Thoracic aorta (tissue), 2 donors: ENCODE results near the gene DNAH8. TPM values are rescaled to one million over a fixed set of nuclear protein-coding genes. Genes with fewer than 3 reads are reported as not detected.

Experiments
- ATAC-seq: fragments of 150-250 bp; one replicate; pipeline ENCODE4 v1.8.0; 2017; ENCODE audit warnings: low read depth; ENCODE audit not compliant: insufficient number of reproducible peaks, low FRiP score
- DNase-seq: peaks from one replicate; pipeline ENCODE4 v3.0.0-alpha.2; 2020; ENCODE audit warnings: low spot score
- H3K27ac ChIP-seq, 2 donors: fragments of 200-600 bp; sonication (generic); 1 replicate in 1 of 2; 2 replicates in 1 of 2; pipeline ENCODE4 v1.5.1; 2016; ENCODE audit warnings: mild to moderate bottlenecking in 2 of 2, moderate library complexity in 2 of 2
- H3K27me3 ChIP-seq: fragments of 200-600 bp; sonication (generic); replicated peaks from 2 replicates; pipeline ENCODE4 v1.6.0; 2016; ENCODE audit warnings: mild to moderate bottlenecking; ENCODE audit not compliant: insufficient read depth
- H3K36me3 ChIP-seq: fragments of 200-600 bp; sonication (generic); one replicate; pipeline ENCODE4 v1.5.1; 2016
- H3K4me1 ChIP-seq, 2 donors: fragments of 200-600 bp; sonication (generic); 1 replicate in 1 of 2; 2 replicates in 1 of 2; pipeline versions ENCODE4 v1.5.1 to v1.6.0; 2016; ENCODE audit warnings: low read depth in 2 of 2, mild to moderate bottlenecking in 1 of 2; ENCODE audit not compliant: control insufficient read depth in 1 of 2
- H3K4me3 ChIP-seq: fragments of 200-600 bp; sonication (generic); 2 replicates; pipeline ENCODE4 v1.5.1; 2016; ENCODE audit warnings: mild to moderate bottlenecking
- H3K9me3 ChIP-seq: fragments of 200-600 bp; sonication (generic); 2 replicates; pipeline ENCODE4 v1.5.1; 2016
- CTCF ChIP-seq: fragments of 200-600 bp; sonication (generic); IDR thresholded peaks from one replicate; pipeline ENCODE4 v1.5.1; 2019; ENCODE audit warnings: antibody characterized with exemption
- total RNA-seq, 2 donors: library from RNA; depleted of rRNA; stranded (reverse); fragments of >200 nt; gene quantifications; one replicate each; pipeline versions ENCODE4 v1.1.0 to v1.2.3, GENCODE V29; 2016

Gene DNAH8
- total RNA-seq, 2 donors from 2014 or later = 0.14 TPM; not detected in 1

DNA sequence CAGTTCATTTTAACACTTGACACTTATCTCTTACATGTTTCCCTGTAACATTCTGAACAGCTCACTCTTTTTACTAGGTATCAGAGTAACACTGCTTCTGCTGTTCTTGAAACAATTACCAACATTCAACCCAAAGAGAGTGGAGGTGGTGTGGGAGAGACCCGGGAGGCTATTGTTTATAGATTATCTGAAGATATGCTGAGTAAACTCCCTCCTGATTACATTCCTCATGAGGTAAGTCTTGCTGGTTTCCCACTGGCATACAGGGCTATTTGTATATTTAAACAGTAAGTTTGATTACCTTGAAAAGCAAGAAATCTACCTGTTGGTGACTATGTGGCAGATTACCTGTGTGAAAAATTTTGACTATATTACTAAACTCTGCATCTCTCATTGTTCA lies 293.6 kb downstream of the DNAH8 start:
- Histone ChIP-seq H3K4me3 (no peak overlapping the region), H3K9me3 (no peaks in the 10 kb centered on the region), H3K36me3 (no peaks in the 10 kb centered on the region), H3K27ac (no peak overlapping the region), H3K4me1 (no peaks in the 10 kb centered on the region), H3K27me3 (no peaks in the 10 kb centered on the region)
- DNase-seq (no peak), ATAC-seq (no peak)
- no peak for TF ChIP-seq CTCF

DNA sequence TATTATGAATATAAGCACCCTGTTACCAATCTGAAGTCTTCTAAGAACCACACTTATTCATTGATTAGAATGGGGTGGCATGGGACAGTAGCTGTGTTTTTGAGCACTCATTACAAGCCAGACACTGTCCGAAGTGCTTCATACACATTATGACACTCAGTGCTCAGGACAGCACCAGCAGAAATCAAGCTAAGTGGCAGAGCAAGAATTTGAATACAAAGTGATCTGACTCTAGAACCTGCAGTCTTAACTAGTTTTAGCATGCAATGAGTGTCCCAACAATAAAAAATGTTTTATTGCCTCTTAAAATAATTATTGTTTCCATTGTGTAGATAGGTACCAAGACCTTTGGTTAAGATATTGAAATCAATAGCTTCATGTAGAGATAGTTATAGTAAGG lies 294.4 kb downstream of the DNAH8 start:
- Histone ChIP-seq H3K27me3 (no peaks in the 10 kb centered on the region), H3K4me3 (no peak overlapping the region), H3K4me1 (no peaks in the 10 kb centered on the region), H3K27ac (no peak overlapping the region), H3K9me3 (no peaks in the 10 kb centered on the region), H3K36me3 (no peaks in the 10 kb centered on the region)
- DNase-seq (no peak), ATAC-seq (no peak)
- TF ChIP-seq CTCF = no peak

GRCh38 chr6:39016839-39017546 lies 301.9 kb downstream of the DNAH8 start:
- Histone ChIP-seq H3K9me3 (no peaks in the 10 kb centered on the region), H3K4me3 (no peak overlapping the region), H3K36me3 (no peaks in the 10 kb centered on the region), H3K4me1 (no peaks in the 10 kb centered on the region), H3K27ac (no peak overlapping the region), H3K27me3 (no peaks in the 10 kb centered on the region)
- DNase-seq (no peak), ATAC-seq (no peak)
- TF ChIP-seq CTCF = no peak

GRCh38 chr6:39017547-39017880 lies 302.4 kb downstream of the DNAH8 start:
- Histone ChIP-seq H3K4me3 (no peak overlapping the region), H3K27me3 (no peaks in the 10 kb centered on the region), H3K4me1 (no peaks in the 10 kb centered on the region), H3K27ac (no peak overlapping the region), H3K36me3 (no peaks in the 10 kb centered on the region), H3K9me3 (no peaks in the 10 kb centered on the region)
- DNase-seq (no peak), ATAC-seq (no peak)
- TF ChIP-seq CTCF = no peak

- Histone ChIP-seq H3K4me1 (no peaks in the 10 kb centered on the region), H3K27ac (no peak overlapping the region), H3K9me3 (no peaks in the 10 kb centered on the region), H3K27me3 (no peaks in the 10 kb centered on the region), H3K4me3 (no peak overlapping the region), H3K36me3 (no peaks in the 10 kb centered on the region)
- no peak for ATAC-seq
- no peak for DNase-seq
- no peak for TF ChIP-seq CTCF
Observed at GRCh38 chr6:39018103-39018502, 303.0 kb downstream of the DNAH8 start.
